ENCODE data around the gene SOCS3.

The SOCS3 gene

DNA sequence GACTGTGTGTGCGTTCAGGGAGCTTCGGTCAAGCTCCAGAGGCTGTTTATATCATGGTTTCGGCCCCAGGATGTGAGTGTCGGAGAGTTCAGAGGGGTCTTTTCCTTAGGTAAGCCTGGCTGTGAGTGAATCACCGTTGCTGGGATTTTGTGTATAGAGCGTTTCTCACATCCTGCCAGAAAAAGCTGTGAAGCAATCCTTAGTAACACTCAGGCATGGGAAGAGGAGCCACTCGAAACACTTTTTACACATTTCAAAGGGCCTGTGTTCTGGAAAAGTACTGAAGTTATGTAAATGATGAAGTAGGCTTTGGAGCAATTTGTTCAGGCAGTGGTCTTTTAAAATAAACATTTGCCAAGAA lies 19.2 kb upstream of the SOCS3 start:
- peak overlapping the region; percentile 96 for H3K27ac Mint-ChIP-seq
- H3K4me3 Mint-ChIP-seq, result peak overlapping the region; percentile 97
- no peaks in the 10 kb centered on the region for H3K27me3 Mint-ChIP-seq
- H3K4me1 Mint-ChIP-seq (ENCODE audit: low read depth), result peaks cover 50% of the 10 kb centered on the region
- no peaks in the 10 kb centered on the region for H3K9me3 Mint-ChIP-seq (ENCODE audit: low read depth)
- H3K36me3 Mint-ChIP-seq, result peaks cover 10% of the 10 kb centered on the region

DNA sequence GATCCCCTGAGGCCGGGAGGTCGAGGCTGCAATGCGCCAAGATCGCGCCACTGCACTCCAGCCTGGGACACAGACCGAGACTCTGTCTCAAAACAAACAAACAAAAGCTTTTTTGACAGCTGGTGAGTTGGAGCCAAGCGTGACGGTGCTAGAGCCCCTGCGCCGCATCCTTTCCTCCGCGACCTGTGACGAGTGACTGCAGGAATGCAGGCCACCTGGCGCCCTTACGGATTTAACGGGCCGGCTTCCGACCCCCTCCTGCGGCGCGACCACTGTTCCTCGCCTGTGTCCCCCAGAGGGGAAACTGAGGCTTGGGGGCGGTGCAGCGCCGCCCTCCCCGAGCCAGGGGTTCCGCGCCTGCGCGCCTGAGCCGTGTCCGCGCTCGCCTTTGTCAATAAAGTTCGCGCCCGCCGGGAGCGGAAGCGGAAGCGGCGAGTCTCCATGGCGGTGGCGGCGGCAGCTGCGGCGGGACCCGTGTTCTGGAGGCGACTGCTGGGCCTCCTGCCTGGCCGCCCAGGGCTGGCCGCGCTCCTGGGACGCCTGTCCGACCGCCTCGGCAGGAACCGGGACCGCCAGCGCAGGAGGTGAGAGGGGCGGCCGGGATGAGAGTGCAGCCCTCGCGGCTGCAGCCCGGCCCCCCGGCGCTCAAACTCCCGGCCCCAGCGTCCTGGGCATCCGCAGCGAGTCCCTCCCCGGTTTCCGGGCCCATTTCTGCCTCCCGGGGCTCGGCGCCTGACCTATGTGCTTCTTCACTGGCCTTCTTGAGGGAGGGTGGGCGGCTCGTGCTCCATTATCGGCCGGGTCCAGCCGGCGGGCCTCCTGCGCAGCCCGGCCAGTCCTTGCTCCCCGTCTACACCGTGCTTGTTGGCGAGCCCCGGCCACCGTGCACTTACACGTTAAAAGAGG lies 18.6 kb upstream of the SOCS3 start, which contains the start of gene PGS1:
Gene PGS1, plus strand, starts transcription at position 425 of the 906 bp plus-strand sequence. Its CDS starts 17 bp downstream, at position 442.
- Mint-ChIP-seq H3K27me3 (no peaks in the 10 kb centered on the region), H3K4me3 (peak within 1 kb of the TSS; percentile 97), H3K27ac (peak within 1 kb of the TSS; percentile 96), H3K36me3 (peaks cover 10% of the 10 kb centered on the region), H3K9me3 (ENCODE audit: low read depth) (no peaks in the 10 kb centered on the region), H3K4me1 (ENCODE audit: low read depth) (peaks cover 43% of the 10 kb centered on the region)

- H3K4me3 Mint-ChIP-seq, result peak overlapping the region; percentile 97
- H3K9me3 Mint-ChIP-seq (ENCODE audit: low read depth), result no peaks in the 10 kb centered on the region
- H3K36me3 Mint-ChIP-seq, result peaks cover 10% of the 10 kb centered on the region
- peak overlapping the region; percentile 72 for H3K27ac Mint-ChIP-seq
- no peaks in the 10 kb centered on the region for H3K27me3 Mint-ChIP-seq
- peaks cover 37% of the 10 kb centered on the region for H3K4me1 Mint-ChIP-seq (ENCODE audit: low read depth)
These were observed 18.0 kb upstream of the SOCS3 start for GRCh38 chr17:78377858-78378224.

DNA sequence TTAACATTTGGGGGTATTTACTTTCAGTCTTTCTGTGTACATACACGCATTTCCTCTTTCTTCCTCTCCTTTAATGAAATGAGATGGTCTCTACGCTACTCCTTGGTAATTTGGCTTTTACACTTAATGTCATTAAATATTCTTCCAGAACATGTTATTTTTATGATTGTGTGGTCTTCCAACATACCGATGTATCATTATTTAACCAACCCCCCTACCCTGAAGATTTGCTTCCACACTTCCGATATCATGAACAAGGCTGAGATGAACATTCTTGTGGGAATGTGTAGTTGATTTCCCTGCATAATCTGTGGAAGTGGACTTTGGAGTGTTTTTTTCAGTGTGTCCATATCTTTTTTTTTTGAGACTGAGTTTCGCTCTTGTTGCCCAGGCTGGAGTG lies 16.3 kb upstream of the SOCS3 start:
- no peaks in the 10 kb centered on the region for H3K27me3 Mint-ChIP-seq
- peaks cover 6% of the 10 kb centered on the region for H3K36me3 Mint-ChIP-seq
- no peak overlapping the region for H3K4me3 Mint-ChIP-seq
- peaks cover 23% of the 10 kb centered on the region for H3K4me1 Mint-ChIP-seq (ENCODE audit: low read depth)
- H3K27ac Mint-ChIP-seq, result peak overlapping the region; percentile 43
- no peaks in the 10 kb centered on the region for H3K9me3 Mint-ChIP-seq (ENCODE audit: low read depth)

GRCh38 chr17:78375401-78376151 lies 15.7 kb upstream of the SOCS3 start:
- Mint-ChIP-seq H3K4me1 (ENCODE audit: low read depth) (peaks cover 17% of the 10 kb centered on the region), H3K9me3 (ENCODE audit: low read depth) (no peaks in the 10 kb centered on the region), H3K27me3 (no peaks in the 10 kb centered on the region), H3K4me3 (no peak overlapping the region), H3K36me3 (peaks cover 6% of the 10 kb centered on the region), H3K27ac (no peak overlapping the region)

- H3K36me3 Mint-ChIP-seq, result no peaks in the 10 kb centered on the region
- no peaks in the 10 kb centered on the region for H3K9me3 Mint-ChIP-seq (ENCODE audit: low read depth)
- H3K4me1 Mint-ChIP-seq (ENCODE audit: low read depth), result peaks cover 10% of the 10 kb centered on the region
- H3K27me3 Mint-ChIP-seq, result no peaks in the 10 kb centered on the region
- no peak overlapping the region for H3K4me3 Mint-ChIP-seq
- no peak overlapping the region for H3K27ac Mint-ChIP-seq
These were observed 14.9 kb upstream of the SOCS3 start for GRCh38 chr17:78374631-78375274.

- no peaks in the 10 kb centered on the region for H3K9me3 Mint-ChIP-seq (ENCODE audit: low read depth)
- peaks cover 9% of the 10 kb centered on the region for H3K4me1 Mint-ChIP-seq (ENCODE audit: low read depth)
- H3K4me3 Mint-ChIP-seq, result no peak overlapping the region
- no peak overlapping the region for H3K27ac Mint-ChIP-seq
- H3K36me3 Mint-ChIP-seq, result no peaks in the 10 kb centered on the region
- H3K27me3 Mint-ChIP-seq, result no peaks in the 10 kb centered on the region
These were observed 14.3 kb upstream of the SOCS3 start for GRCh38 chr17:78374189-78374588.

DNA sequence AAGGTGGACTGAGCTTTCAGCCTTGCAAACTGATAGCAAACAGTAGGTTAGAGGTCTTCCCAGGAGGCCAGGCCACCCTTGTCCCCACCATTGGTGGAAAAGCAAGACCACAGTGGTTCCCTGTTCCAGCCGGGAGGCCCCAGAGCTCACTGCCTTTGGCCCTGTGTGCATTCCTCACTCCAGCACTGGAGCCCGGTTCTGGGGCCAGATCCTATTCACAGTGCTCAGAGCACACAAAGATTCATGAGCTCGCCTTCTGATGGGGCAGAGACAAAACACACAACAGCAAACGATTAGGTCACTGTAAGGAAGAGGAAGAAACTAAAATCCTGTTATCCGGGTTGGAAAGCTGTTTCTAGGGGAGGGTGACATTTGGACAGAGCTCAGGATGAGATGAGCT lies 13.0 kb upstream of the SOCS3 start:
- Mint-ChIP-seq H3K4me3 (no peak overlapping the region), H3K4me1 (ENCODE audit: low read depth) (peaks cover 5% of the 10 kb centered on the region), H3K27ac (no peak overlapping the region), H3K27me3 (no peaks in the 10 kb centered on the region), H3K9me3 (ENCODE audit: low read depth) (no peaks in the 10 kb centered on the region), H3K36me3 (no peaks in the 10 kb centered on the region)

DNA sequence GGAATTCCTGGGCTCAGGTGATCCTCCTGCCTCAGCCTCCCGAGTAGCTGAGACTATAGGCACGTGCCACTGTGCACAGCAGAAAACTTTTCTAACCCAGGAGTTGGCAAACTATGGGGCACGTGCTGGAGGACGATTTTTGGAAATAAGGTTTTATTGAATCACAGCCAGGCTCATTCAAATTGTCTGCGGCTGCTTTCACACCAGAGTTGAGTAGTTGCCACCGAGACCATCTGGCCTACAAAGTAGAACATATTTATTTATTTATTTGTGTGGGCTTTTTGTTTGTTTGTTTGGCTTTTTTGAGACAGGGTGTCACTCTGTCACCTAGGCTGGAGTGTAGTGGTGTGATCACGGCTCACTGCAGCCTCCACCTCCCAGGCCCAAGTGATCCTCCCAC lies 11.2 kb upstream of the SOCS3 start:
- H3K4me3 Mint-ChIP-seq, result no peak overlapping the region
- H3K9me3 Mint-ChIP-seq (ENCODE audit: low read depth), result no peaks in the 10 kb centered on the region
- H3K36me3 Mint-ChIP-seq, result no peaks in the 10 kb centered on the region
- no peak overlapping the region for H3K27ac Mint-ChIP-seq
- H3K4me1 Mint-ChIP-seq (ENCODE audit: low read depth), result peaks cover under 1% of the 10 kb centered on the region
- no peaks in the 10 kb centered on the region for H3K27me3 Mint-ChIP-seq

DNA sequence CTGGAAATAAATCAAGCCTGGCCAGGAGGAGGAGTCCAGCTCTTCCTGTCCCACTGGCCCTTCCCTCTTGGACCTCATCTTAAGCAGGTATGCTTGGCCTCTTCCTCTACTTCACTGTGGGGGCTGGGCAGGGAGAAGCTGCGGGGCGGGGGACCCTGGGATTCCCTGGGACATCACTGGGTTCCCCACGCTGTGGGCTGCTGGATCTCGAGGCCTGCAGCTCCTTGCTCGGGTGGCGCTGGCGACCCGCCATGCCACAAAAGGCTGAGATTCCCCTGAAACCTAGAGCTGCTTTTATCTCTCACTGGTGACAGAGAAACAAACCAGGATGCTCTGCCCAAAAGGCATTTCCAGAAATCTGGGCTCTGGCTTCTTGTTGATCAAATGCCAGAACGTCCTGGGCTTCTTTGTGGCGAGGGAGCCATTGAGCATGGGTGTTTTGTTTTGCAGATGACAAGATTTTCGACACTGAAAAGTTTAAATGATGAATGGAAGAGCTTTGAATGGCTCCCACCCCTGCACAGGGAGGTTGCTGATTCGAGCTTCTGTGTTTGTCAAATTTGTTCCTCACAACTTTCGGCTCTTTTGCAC lies 10.0 kb upstream of the SOCS3 start:
- Mint-ChIP-seq H3K36me3 (no peaks in the 10 kb centered on the region), H3K27ac (no peak overlapping the region), H3K4me1 (ENCODE audit: low read depth) (peaks cover under 1% of the 10 kb centered on the region), H3K4me3 (no peak overlapping the region), H3K27me3 (no peaks in the 10 kb centered on the region), H3K9me3 (ENCODE audit: low read depth) (no peaks in the 10 kb centered on the region)

DNA sequence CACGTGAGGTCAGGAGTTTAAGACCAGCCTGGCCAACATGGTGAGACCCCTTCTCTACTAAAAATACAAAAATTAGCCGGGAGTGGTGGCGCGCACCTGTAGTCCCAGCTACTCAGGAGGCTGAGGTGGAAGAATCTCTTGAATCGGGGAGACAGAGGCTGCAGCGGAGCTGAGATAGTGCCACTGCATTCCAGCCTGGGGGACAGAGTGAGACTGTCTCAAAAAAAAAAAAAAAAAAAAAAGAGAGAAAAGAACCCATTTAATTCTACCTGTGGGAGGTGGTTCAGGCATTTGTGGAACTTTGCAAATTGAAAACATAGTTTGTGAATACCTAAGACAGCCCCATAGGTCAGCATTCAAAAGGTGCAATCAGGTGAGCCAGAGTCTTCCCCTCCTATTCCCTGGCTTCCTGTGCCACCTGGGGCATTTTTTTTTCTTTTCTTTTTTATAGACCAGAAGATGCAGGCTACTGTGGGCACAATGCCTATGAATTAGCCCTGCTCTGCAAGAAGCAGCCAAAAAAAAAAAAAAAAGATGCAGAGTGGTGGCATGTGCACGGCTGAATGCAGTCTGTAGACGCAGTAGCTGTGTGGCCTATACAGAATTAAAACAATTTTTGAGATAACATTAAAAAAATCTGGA lies 9.1 kb upstream of the SOCS3 start:
- no peaks in the 10 kb centered on the region for H3K36me3 Mint-ChIP-seq
- H3K9me3 Mint-ChIP-seq (ENCODE audit: low read depth), result no peaks in the 10 kb centered on the region
- H3K4me3 Mint-ChIP-seq, result no peak overlapping the region
- no peak overlapping the region for H3K27ac Mint-ChIP-seq
- peaks cover 8% of the 10 kb centered on the region for H3K4me1 Mint-ChIP-seq (ENCODE audit: low read depth)
- H3K27me3 Mint-ChIP-seq, result no peaks in the 10 kb centered on the region

DNA sequence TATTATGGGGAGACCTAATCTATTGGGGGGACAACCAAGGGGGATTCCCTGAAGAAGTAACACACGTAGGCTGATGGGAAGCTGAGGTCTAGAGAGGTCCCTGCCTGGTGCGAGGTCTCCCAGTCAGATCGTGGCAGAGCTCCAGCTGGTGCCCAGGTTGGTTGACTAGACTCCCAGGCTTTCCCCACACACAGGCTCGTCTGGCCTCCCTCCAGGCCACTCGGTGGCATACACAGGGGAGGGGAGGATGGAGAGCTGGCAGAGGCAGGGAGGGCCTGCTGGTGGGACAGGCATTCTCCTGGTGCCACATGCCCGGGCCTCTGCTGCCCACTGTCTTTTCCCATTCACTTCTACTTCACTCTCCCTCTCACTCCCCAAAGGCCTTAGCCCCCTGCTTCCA lies 8.5 kb upstream of the SOCS3 start:
- no peaks in the 10 kb centered on the region for H3K27me3 Mint-ChIP-seq
- H3K9me3 Mint-ChIP-seq (ENCODE audit: low read depth), result no peaks in the 10 kb centered on the region
- peaks cover 8% of the 10 kb centered on the region for H3K4me1 Mint-ChIP-seq (ENCODE audit: low read depth)
- H3K36me3 Mint-ChIP-seq, result no peaks in the 10 kb centered on the region
- H3K4me3 Mint-ChIP-seq, result no peak overlapping the region
- no peak overlapping the region for H3K27ac Mint-ChIP-seq

GRCh38 chr17:78367193-78367592 lies 7.3 kb upstream of the SOCS3 start:
- Mint-ChIP-seq H3K4me1 (ENCODE audit: low read depth) (peaks cover 8% of the 10 kb centered on the region), H3K9me3 (ENCODE audit: low read depth) (no peaks in the 10 kb centered on the region), H3K4me3 (no peak overlapping the region), H3K27me3 (no peaks in the 10 kb centered on the region), H3K36me3 (no peaks in the 10 kb centered on the region), H3K27ac (no peak overlapping the region)

DNA sequence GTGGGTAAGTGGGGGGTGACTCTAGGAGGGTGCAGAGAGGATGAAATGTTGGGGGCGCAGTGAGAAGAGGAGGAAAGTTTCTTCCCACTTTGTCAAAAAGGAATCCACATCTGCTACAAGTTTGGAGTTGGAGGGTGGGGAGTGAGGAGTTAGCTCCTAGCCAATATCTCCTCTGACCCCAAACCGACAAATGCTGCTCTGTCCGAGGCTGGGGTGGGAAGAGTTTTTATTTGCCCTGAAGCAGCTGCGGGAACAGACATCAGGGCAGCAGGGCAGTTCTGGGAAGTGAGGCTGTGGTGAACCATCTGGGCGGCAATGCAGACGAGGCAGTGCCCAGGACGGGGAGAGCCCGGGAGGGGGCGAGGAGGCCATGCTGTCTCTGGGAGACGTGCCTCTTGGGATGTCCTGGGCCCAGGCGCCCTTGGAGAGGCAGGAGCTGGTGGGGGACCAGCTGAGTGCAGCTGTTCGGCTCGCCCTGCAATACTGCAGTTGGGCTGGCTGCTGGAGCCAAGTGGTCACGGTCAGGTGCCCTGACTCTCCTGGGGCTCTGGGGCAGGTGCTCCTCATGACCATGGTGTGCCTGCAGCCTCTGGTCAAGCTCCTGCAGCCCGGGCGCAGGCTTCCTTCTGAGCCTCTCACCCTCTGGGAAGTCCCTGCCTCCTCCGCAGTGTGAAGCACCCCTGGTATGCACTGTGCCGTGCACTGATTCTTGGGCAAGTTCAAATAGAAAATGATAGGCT lies 6.4 kb upstream of the SOCS3 start:
- Mint-ChIP-seq H3K4me3 (no peak overlapping the region), H3K4me1 (ENCODE audit: low read depth) (peaks cover 9% of the 10 kb centered on the region), H3K9me3 (ENCODE audit: low read depth) (no peaks in the 10 kb centered on the region), H3K27ac (no peak overlapping the region), H3K27me3 (no peaks in the 10 kb centered on the region), H3K36me3 (no peaks in the 10 kb centered on the region)
